ENCODE measurements around the gene SLC9C2. TPM values are rescaled to one million over a fixed set of nuclear protein-coding genes. Genes with fewer than 3 reads are reported as not detected.
"Not testable (repeated sequence)": the region's sequence is repeated elsewhere in the genome, so short reads cannot be mapped to it uniquely, and the experiment has no call there.

Gene SLC9C2
- total RNA-seq, 1 experiment from 2014 or later, result not detected

DNA sequence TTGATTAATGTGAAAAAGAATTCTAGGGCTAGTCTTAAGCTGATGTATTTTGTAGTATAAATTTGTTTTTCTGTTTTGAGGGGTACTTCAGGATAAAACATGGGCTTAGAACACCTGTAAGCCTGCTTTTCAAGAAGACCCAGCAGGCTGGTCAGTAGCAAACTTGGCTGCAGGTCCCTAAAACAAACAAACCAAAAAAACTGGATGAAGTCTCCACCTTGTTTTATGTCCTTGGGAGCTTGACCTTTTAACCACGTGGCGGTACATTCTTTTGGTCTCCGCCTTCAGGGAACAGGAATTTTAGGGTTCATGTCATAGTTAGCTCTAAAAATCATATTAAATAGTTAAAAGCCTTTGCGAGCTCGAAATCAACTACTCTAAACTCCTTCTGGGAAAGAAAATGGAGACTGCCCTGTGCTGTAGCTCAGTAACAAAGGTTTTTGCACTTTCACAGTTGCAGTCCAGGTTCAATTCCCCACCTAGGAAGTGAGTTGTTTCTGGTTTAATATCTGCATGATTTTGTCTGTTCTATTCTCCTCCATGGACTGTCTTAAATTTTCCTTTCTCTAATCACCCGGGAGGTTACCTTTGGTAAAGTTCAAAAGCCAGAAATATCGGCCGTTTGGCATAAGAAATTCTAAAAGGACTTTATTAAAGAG lies 107.1 kb downstream of the SLC9C2 start:
- no peak overlapping the region for H3K4me3 Mint-ChIP-seq

GRCh38 chr1:173493125-173493524 lies 109.7 kb downstream of the SLC9C2 start:
- H3K4me3 Mint-ChIP-seq; ATAC-seq; H3K27me3 Mint-ChIP-seq (ENCODE audit: low read depth); CTCF ChIA-PET; H3K27ac Mint-ChIP-seq; DNase-seq (ENCODE audit: low spot score); POLR2A ChIA-PET: not testable (repeated sequence)
- Mint-ChIP-seq H3K9me3 (peaks cover 73% of the 10 kb centered on the region), H3K36me3 (peaks cover 84% of the 10 kb centered on the region), H3K4me1 (peaks cover 16% of the 10 kb centered on the region)

More for the DNA sequence above, 107.1 kb downstream of the SLC9C2 start:
- TF ChIP-seq MXD4 (CRISPR knock-in tag; IDR thresholded peaks at IDR 0.05; ENCODE audit: borderline replicate concordance), result no peak
- TF ChIP-seq, protein P1, sequence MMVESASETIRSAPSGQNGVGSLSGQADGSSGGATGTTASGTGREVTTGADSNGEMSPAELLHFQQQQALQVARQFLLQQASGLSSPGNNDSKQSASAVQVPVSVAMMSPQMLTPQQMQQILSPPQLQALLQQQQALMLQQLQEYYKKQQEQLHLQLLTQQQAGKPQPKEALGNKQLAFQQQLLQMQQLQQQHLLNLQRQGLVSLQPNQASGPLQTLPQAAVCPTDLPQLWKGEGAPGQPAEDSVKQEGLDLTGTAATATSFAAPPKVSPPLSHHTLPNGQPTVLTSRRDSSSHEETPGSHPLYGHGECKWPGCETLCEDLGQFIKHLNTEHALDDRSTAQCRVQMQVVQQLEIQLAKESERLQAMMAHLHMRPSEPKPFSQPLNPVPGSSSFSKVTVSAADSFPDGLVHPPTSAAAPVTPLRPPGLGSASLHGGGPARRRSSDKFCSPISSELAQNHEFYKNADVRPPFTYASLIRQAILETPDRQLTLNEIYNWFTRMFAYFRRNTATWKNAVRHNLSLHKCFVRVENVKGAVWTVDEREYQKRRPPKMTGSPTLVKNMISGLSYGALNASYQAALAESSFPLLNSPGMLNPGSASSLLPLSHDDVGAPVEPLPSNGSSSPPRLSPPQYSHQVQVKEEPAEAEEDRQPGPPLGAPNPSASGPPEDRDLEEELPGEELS (CRISPR knock-in tag; IDR thresholded peaks at IDR 0.05), result no peak
- TF ChIP-seq GRHL2 (CRISPR knock-in tag; IDR thresholded peaks at IDR 0.05; ENCODE audit: insufficient replicate concordance, severe bottlenecking), result no peak
- TF ChIP-seq NFYB (CRISPR knock-in tag; conservative IDR thresholded peaks at IDR 0.05; ENCODE audit: low read depth), result no peak
- TF ChIP-seq, protein P2, sequence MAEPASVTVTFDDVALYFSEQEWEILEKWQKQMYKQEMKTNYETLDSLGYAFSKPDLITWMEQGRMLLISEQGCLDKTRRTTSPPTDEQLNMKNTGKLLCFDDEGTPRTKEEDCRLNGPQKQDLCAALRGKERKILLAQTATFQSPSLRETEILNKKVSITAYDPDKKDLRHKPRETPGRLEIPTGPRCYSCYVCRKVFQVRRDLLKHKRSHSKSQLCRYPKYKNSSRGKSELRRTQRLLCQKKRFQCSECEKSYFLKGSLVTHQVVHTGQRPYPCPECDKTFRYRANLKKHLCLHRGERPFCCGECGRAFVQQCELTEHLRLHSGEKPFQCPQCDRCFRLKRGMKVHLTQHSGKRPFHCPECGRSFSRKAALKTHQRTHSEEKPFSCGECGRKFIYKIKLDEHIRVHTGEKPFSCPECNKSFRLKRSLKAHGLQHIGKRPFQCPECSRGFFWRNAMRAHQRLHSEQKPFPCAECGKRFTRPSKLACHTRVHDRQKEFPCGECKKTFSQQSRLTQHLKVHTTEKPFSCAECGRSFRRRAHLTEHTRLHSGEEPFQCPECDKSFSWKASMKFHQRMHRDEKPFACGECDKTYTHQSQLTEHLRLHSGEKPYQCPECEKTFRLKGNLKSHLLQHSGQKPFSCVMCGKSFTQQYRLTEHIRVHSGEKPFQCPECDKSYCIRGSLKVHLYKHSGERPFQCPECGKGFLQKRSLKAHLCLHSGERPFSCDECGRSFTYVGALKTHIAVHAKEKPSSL (CRISPR knock-in tag; conservative IDR thresholded peaks at IDR 0.05), result no peak
- no peak for TF ChIP-seq OVOL2 (CRISPR knock-in tag; IDR thresholded peaks at IDR 0.05; ENCODE audit: borderline replicate concordance)
- no peak for TF ChIP-seq CBFB (CRISPR knock-in tag; IDR thresholded peaks at IDR 0.05; ENCODE audit: low read depth)
- TF ChIP-seq, protein P3, sequence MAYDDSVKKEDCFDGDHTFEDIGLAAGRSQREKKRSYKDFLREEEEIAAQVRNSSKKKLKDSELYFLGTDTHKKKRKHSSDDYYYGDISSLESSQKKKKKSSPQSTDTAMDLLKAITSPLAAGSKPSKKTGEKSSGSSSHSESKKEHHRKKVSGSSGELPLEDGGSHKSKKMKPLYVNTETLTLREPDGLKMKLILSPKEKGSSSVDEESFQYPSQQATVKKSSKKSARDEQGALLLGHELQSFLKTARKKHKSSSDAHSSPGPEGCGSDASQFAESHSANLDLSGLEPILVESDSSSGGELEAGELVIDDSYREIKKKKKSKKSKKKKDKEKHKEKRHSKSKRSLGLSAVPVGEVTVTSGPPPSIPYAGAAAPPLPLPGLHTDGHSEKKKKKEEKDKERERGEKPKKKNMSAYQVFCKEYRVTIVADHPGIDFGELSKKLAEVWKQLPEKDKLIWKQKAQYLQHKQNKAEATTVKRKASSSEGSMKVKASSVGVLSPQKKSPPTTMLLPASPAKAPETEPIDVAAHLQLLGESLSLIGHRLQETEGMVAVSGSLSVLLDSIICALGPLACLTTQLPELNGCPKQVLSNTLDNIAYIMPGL (CRISPR knock-in tag; IDR thresholded peaks at IDR 0.05), result no peak
- no peak for TF ChIP-seq ESRRA (CRISPR knock-in tag; IDR thresholded peaks at IDR 0.05; ENCODE audit: borderline replicate concordance)
- ChIA-PET POLR2A (interaction anchor here (0.6 kb wide), 1 partner anchor 349 kb away, joined by 7 read pairs; no protein-coding TSS in a partner anchor), CTCF (no interaction called here)
- DNase-seq (ENCODE audit: low spot score), result no peak
- Mint-ChIP-seq H3K9me3 (peaks cover 85% of the 10 kb centered on the region), H3K4me1 (no peaks in the 10 kb centered on the region), H3K27me3 (ENCODE audit: low read depth) (no peaks in the 10 kb centered on the region), H3K36me3 (peaks cover 72% of the 10 kb centered on the region), H3K27ac (no peak overlapping the region)
- ATAC-seq, result no peak

GRCh38 chr1:173491508-173491907 lies 111.4 kb downstream of the SLC9C2 start:
- H3K36me3 Mint-ChIP-seq, result peaks cover 86% of the 10 kb centered on the region
- ATAC-seq, result no peak
- POLR2A ChIA-PET, result interaction anchor here (1.0 kb wide), 1 partner anchor 178 kb away, joined by 3 read pairs; the partner anchor contains the start of gene ANKRD45
- no peak overlapping the region for H3K27ac Mint-ChIP-seq
- DNase-seq (ENCODE audit: low spot score), result no peak
- H3K4me3 Mint-ChIP-seq, result no peak overlapping the region
- no peaks in the 10 kb centered on the region for H3K27me3 Mint-ChIP-seq (ENCODE audit: low read depth)
- CTCF ChIA-PET, result no interaction called here
- peaks cover 57% of the 10 kb centered on the region for H3K9me3 Mint-ChIP-seq
- peaks cover 16% of the 10 kb centered on the region for H3K4me1 Mint-ChIP-seq
- TF ChIP-seq AFF4 (CRISPR knock-in tag; IDR thresholded peaks at IDR 0.05; ENCODE audit: borderline replicate concordance) (no peak), ETV6 (CRISPR knock-in tag; IDR thresholded peaks at IDR 0.05) (no peak), FOXK1 (CRISPR knock-in tag; IDR thresholded peaks at IDR 0.05) (no peak), ZNF138 (CRISPR knock-in tag; conservative IDR thresholded peaks at IDR 0.05) (no peak), MXD4 (CRISPR knock-in tag; IDR thresholded peaks at IDR 0.05; ENCODE audit: borderline replicate concordance) (no peak)
- TF ChIP-seq, protein P4, sequence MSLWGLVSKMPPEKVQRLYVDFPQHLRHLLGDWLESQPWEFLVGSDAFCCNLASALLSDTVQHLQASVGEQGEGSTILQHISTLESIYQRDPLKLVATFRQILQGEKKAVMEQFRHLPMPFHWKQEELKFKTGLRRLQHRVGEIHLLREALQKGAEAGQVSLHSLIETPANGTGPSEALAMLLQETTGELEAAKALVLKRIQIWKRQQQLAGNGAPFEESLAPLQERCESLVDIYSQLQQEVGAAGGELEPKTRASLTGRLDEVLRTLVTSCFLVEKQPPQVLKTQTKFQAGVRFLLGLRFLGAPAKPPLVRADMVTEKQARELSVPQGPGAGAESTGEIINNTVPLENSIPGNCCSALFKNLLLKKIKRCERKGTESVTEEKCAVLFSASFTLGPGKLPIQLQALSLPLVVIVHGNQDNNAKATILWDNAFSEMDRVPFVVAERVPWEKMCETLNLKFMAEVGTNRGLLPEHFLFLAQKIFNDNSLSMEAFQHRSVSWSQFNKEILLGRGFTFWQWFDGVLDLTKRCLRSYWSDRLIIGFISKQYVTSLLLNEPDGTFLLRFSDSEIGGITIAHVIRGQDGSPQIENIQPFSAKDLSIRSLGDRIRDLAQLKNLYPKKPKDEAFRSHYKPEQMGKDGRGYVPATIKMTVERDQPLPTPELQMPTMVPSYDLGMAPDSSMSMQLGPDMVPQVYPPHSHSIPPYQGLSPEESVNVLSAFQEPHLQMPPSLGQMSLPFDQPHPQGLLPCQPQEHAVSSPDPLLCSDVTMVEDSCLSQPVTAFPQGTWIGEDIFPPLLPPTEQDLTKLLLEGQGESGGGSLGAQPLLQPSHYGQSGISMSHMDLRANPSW (CRISPR knock-in tag; conservative IDR thresholded peaks at IDR 0.05; ENCODE audit: low read depth), result no peak
